Spleen (tissue), 11 donors: ENCODE results near the gene ADGRG1. TPM values are rescaled to one million over a fixed set of nuclear protein-coding genes. Genes with fewer than 3 reads are reported as not detected.
A peak's percentile ranks its signal among the peaks of the same experiment; 100 is the strongest.

Source experiments
- DNase-seq: peaks from one replicate; pipeline ENCODE4 v3.0.0-alpha.2; 2020
- H3K27ac ChIP-seq, 8 donors: fragments of 200-600 bp; sonication (generic) in 7 of 8; 1 replicate in 4 of 8; 2 replicates in 4 of 8; pipeline versions ENCODE4 v1.5.0 to v1.8.0; 2016 to 2021; ENCODE audit warnings: inconsistent platforms in 4 of 8, mild to moderate bottlenecking in 4 of 8, moderate library complexity in 1 of 8
- H3K27me3 ChIP-seq, 7 donors: fragments of 200-600 bp; sonication (generic) in 6 of 7; replicated peaks in 1 of 7; 1 replicate in 4 of 7; 2 replicates in 3 of 7; pipeline versions ENCODE4 v1.5.0 to v1.8.0; 2016 to 2021; ENCODE audit warnings: inconsistent platforms in 3 of 7, mild to moderate bottlenecking in 1 of 7
- H3K36me3 ChIP-seq, 6 donors: fragments of 200-600 bp; sonication (generic) in 5 of 6; 1 replicate in 4 of 6; 2 replicates in 2 of 6; pipeline versions ENCODE4 v1.5.0 to v1.8.0; 2016 to 2021; ENCODE audit warnings: inconsistent platforms in 2 of 6
- H3K4me1 ChIP-seq, 6 donors: fragments of 200-600 bp; sonication (generic) in 5 of 6; 1 replicate in 3 of 6; 2 replicates in 3 of 6; pipeline versions ENCODE4 v1.5.0 to v1.8.0; 2016 to 2021; ENCODE audit warnings: inconsistent platforms in 3 of 6
- H3K4me3 ChIP-seq, 8 donors: fragments of 200-600 bp; sonication (generic) in 7 of 8; 1 replicate in 4 of 8; 2 replicates in 4 of 8; pipeline versions ENCODE4 v1.5.0 to v1.8.0; 2016 to 2021; ENCODE audit warnings: inconsistent platforms in 4 of 8, mild to moderate bottlenecking in 4 of 8, moderate library complexity in 2 of 8
- H3K9me3 ChIP-seq, 8 donors: fragments of 200-600 bp; sonication (generic) in 7 of 8; 1 replicate in 4 of 8; 2 replicates in 4 of 8; pipeline versions ENCODE4 v1.5.0 to v1.8.0; 2016 to 2021; ENCODE audit warnings: inconsistent platforms in 4 of 8
- CTCF ChIP-seq, 11 experiments: fragments of 200-600 bp in 7 of 11; fragments of 450-650 bp in 4 of 11; sonication (generic) in 4 of 11; IDR thresholded peaks in 8 of 11; conservative IDR thresholded peaks in 3 of 11; 1 replicate in 7 of 11; 2 replicates in 4 of 11; pipeline versions ENCODE4 v1.4.0 to v1.8.0; 2016 to 2021; ENCODE audit warnings: antibody characterized with exemption in 11 of 11, inconsistent platforms in 4 of 11, mild to moderate bottlenecking in 1 of 11
- POLR2A ChIP-seq, 3 donors: fragments of 450-650 bp; IDR thresholded peaks; one replicate each; pipeline ENCODE4 v1.5.1; 2017; ENCODE audit warnings: antibody characterized with exemption in 3 of 3, mild to moderate bottlenecking in 1 of 3
- POLR2AphosphoS5 ChIP-seq, 3 donors: sonication (generic); formaldehyde crosslinking; IDR thresholded peaks; one replicate each; pipeline ENCODE4 v1.5.1; 2017; ENCODE audit warnings: antibody characterized with exemption in 3 of 3
- WGBS, 5 donors: extraction: QIAGEN DNeasy Blood & Tissue Kit in 3 of 5; methylation state at CpG; one replicate each; pipeline versions ENCODE4 v1.1.5 to v1.1.7; 2013 to 2018; 5-methylcytosine and 5-hydroxymethylcytosine counted together
- intact Hi-C: fragments of 100-400 bp; cut with DNase I; formaldehyde crosslinking; loops from one replicate; pipeline ENCODE4 v1.15.0; 2023; ENCODE audit warnings: low total_unique reads
- polyA plus RNA-seq, 3 donors: library from polyadenylated mRNA; stranded (reverse); fragments of 200-250 nt; gene quantifications; one replicate each; pipeline ENCODE4 v1.2.1, GENCODE V29; 2013
- total RNA-seq, 7 donors: library from RNA; depleted of rRNA in 3 of 7; stranded (reverse); fragments of >200 nt in 3 of 7; fragmentation: NEBNext Ultra II Directional in 4 of 7; extraction: Animal tissue kit (Norgen Biotek cat#: 25700) in 4 of 7; gene quantifications; one replicate each; pipeline versions ENCODE4 v1.1.0 to v1.2.1, GENCODE V29; 2016 to 2021
- donor health status: healthy with polysubstance abuse.
- donor health status: DM: no; HTN: no; CAD: no; lungs with moderate emphysema.
- donor health status: DM: no; HTN: no; CAD: no.
- donor health status: Bipolar disorder and iron deficiency.
- donor health status: healthy.
- donor health status: DM: no; HTN: no; CAD: no.
- donor health status: DM: yes; HTN: yes; CAD: no.

The ADGRG1 gene
- total and polyA plus RNA-seq, 10 donors = 1.0 to 23.7 (median 8.2) TPM

- Histone ChIP-seq H3K4me3 (no peak overlapping the region), H3K9me3 (no peaks in the 10 kb centered on the region), H3K27ac (peak overlapping the region in 2 of 8 donors; percentile 77), H3K27me3 (peaks cover 0 to 4% (median 0%) of the 10 kb centered on the region in 7 donors), H3K36me3 (no peaks in the 10 kb centered on the region), H3K4me1 (peaks cover 0 to 32% (median 22%) of the 10 kb centered on the region in 6 donors)
- DNase-seq = no peak
- intact Hi-C loops = no loop called here
- 81 to 90% (median 84%) methylated on average over 10 of the region's 10 CpGs for WGBS, 5 donors
- no peak for TF ChIP-seq POLR2A (IDR thresholded peaks at IDR 0.05)
- TF ChIP-seq CTCF (IDR thresholded peaks at IDR 0.05 in 8 of 11, conservative IDR thresholded peaks at IDR 0.05 in 3 of 11) = no peak
- TF ChIP-seq POLR2AphosphoS5 (IDR thresholded peaks at IDR 0.05) = no peak
These were observed 20.6 kb upstream of the ADGRG1 start for GRCh38 chr16:57607676-57608461.

DNA sequence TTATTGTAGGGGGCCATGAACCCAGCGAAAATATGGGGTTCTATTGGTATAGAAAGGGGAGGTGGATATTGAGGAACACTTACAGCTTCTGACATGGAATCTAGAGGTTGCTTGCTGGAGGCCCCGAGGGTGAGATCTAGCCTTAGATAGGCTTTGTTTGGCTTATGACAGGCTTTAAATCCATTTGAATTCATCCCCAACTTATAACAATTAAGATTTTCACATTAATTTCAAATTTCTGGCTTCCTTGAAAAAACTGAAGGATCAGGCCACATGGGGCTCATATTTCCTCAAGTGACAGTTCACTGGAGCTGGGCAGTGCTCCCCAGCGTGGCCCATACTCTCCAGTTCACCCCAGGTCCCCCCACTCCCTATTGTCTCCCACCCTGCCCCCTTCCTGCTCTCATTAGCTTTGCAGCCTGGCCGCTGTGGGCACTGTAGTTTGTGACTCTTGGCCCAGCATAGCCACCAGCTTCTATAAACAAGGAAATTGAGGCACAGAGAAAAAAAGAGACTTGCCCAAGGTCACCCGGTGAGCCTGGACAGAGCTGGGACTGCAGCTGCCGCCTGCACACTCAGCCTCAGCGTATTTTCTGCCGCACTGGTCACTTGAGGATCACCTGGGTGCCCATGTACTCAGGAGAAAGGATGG is 19.8 kb upstream of the ADGRG1 start:
- H3K36me3 ChIP-seq = no peaks in the 10 kb centered on the region
- DNase-seq = peak; percentile 41
- peaks cover 0 to 26% (median 17%) of the 10 kb centered on the region in 6 donors for H3K4me1 ChIP-seq
- TF ChIP-seq POLR2A (IDR thresholded peaks at IDR 0.05) = no peak
- TF ChIP-seq CTCF (IDR thresholded peaks at IDR 0.05 in 8 of 11, conservative IDR thresholded peaks at IDR 0.05 in 3 of 11) = no peak
- TF ChIP-seq POLR2AphosphoS5 (IDR thresholded peaks at IDR 0.05) = no peak
- 84 to 94% (median 90%) methylated on average over 8 of the region's 8 CpGs for WGBS, 5 donors
- H3K27me3 ChIP-seq = no peaks in the 10 kb centered on the region
- no peaks in the 10 kb centered on the region for H3K9me3 ChIP-seq
- no peak overlapping the region for H3K4me3 ChIP-seq
- intact Hi-C loops = no loop called here
- H3K27ac ChIP-seq = peak overlapping the region in 4 of 8 donors; percentile 76 to 78 (median 77)

GRCh38 chr16:57609541-57610401 is 18.7 kb upstream of the ADGRG1 start:
- Histone ChIP-seq H3K4me3 (peak overlapping the region in 2 of 8 donors; percentile 13 to 41), H3K27me3 (no peaks in the 10 kb centered on the region), H3K27ac (peak overlapping the region; percentile 20 to 78 (median 65)), H3K9me3 (no peaks in the 10 kb centered on the region), H3K36me3 (no peaks in the 10 kb centered on the region), H3K4me1 (peaks cover 0 to 25% (median 16%) of the 10 kb centered on the region in 6 donors)
- WGBS, 5 donors = 29 to 42% (median 37%) methylated on average over 11 to 12 of the region's 12 CpGs
- peak; percentile 82 for DNase-seq
- intact Hi-C loops = no loop called here
- TF ChIP-seq POLR2A (IDR thresholded peaks at IDR 0.05) (no peak), CTCF (IDR thresholded peaks at IDR 0.05 in 8 of 11, conservative IDR thresholded peaks at IDR 0.05 in 3 of 11) (no peak), POLR2AphosphoS5 (IDR thresholded peaks at IDR 0.05) (peak; percentile 16 to 58 (median 47))
